Skeletal muscle satellite cell (primary cell): ENCODE results near the gene R3HDM4.

Source experiments
- H3K27me3 ChIP-seq: 2 replicates; pipeline ENCODE4 v1.7.0; 2013; ENCODE audit warnings: low read length; ENCODE audit not compliant: control insufficient read depth, insufficient read depth
- H3K36me3 ChIP-seq: 2 replicates; pipeline ENCODE4 v1.7.0; 2013; ENCODE audit warnings: mild to moderate bottlenecking, control low read depth, low read length; ENCODE audit not compliant: insufficient read depth
- H3K4me1 ChIP-seq: 2 replicates; pipeline ENCODE4 v1.7.0; 2013; ENCODE audit warnings: low read length; ENCODE audit not compliant: control insufficient read depth, insufficient read depth
- H3K4me2 ChIP-seq: 2 replicates; pipeline ENCODE4 v1.7.0; 2013; ENCODE audit warnings: mild to moderate bottlenecking, low read length
- H3K4me3 ChIP-seq: 2 replicates; pipeline ENCODE4 v1.7.0; 2013; ENCODE audit warnings: low read length
- H3K9ac ChIP-seq: 2 replicates; pipeline ENCODE4 v1.7.0; 2013; ENCODE audit warnings: mild to moderate bottlenecking, low read depth, low read length, moderate library complexity
- H3K9me3 ChIP-seq: replicated peaks from 2 replicates; pipeline ENCODE4 v1.7.0; 2013; ENCODE audit warnings: mild to moderate bottlenecking, control low read depth, low read length

Gene R3HDM4

DNA sequence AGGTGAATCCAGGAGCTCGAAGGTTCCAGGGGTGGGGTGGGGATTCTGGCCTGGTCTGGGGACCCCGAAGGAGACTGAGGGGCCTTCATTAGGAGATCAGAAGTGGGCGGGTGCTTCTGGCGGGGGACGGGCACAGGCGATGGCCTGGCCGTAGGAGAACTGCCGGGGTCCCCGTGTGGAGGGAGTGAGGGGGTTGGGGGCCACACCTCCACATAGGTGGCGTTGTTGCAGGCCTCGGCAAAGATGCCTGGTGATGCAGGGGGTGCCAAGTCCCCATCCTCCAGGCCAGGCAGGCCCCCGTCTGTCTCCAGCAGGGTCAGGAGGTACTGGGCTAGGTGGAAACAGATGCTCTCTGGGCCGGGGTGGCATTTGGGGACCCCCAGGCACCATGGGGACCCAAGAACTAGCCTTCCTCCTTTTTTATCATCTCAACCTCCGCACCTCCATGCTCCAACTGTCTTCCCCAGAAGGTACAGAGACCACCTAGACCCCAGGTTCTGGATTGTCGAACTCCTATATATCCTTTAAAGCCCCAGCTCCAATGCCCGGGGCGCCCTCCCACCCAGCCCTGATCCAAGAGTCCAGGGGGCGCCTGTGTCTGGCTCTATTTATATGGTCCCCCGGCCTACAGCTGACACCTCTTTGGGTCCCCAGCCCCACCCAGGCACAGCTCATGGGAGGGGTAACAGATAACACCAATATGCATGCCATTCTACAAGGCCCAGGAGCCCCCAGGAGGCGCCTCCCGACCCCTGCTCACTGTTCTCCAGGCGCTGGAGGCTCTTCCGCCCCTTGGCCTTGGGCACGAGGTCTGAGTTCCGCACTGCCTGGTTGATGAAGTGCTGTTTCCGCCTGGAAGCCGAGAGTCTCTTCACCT, 11.6 kb downstream of the R3HDM4 start:
- peaks cover 12% of the 10 kb centered on the region for H3K4me1 ChIP-seq
- no peak overlapping the region for H3K9ac ChIP-seq
- peaks cover 32% of the 10 kb centered on the region for H3K36me3 ChIP-seq

DNA sequence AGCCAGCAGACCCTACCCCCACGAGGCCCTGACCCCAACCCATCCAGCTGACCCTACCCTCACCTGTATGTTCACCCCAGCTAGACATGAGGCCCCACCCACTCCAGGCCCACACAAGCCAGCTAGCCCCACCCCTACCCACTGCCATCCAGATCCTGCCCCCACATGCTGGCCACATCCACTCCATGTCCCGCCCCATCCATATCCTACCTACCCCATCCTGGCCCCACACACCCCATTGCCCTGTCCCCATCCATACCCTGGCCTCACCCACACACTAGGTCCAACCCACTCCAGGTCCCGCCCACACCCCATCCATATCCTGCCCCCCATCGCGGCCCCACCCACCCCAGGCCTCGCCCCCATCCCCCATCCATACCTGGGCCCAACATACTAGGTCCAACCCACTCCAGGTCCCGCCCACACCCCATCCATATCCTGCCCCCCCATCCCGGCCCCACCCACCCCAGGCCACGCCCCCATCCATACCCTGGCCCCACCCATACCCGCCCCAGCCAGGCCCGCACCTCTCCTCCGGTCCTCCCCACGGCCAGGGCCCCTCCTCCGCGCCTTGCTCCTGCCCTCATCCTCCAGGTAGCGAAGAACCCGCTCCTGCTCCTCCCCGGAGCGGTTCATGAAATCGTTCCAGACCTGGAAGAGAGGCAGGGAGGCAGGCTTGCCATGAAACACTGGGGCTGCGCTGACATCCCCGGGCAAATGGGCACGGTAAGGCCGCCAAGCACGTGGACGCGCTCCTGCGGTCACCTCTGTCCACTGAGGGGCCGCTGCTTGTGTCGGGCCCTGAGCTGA, 12.5 kb downstream of the R3HDM4 start:
- Histone ChIP-seq H3K4me2 (no peak overlapping the region), H3K4me3 (no peak overlapping the region), H3K36me3 (peaks cover 32% of the 10 kb centered on the region), H3K9me3 (no peaks in the 10 kb centered on the region), H3K27me3 (no peaks in the 10 kb centered on the region), H3K9ac (no peak overlapping the region), H3K4me1 (peaks cover 12% of the 10 kb centered on the region)

More for the DNA sequence above, 11.6 kb downstream of the R3HDM4 start:
- Histone ChIP-seq H3K4me3 (no peak overlapping the region), H3K27me3 (no peaks in the 10 kb centered on the region), H3K4me2 (no peak overlapping the region), H3K9me3 (no peaks in the 10 kb centered on the region)

DNA sequence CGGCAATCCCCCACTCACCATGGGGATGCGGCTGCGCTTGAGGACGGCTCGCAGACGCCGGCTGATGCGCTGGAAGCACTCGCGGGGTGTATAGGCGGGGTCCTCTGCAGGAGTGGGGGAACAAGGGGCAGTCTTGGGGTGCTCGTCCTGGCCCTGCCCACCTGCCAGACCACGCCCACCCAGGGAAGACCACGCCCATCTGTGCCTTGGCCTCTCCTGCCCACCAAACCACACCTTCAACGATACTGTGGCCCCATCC, 13.0 kb downstream of the R3HDM4 start:
- Histone ChIP-seq H3K4me2 (no peak overlapping the region), H3K9me3 (no peaks in the 10 kb centered on the region), H3K9ac (no peak overlapping the region), H3K36me3 (peaks cover 32% of the 10 kb centered on the region), H3K27me3 (no peaks in the 10 kb centered on the region), H3K4me1 (peaks cover 12% of the 10 kb centered on the region), H3K4me3 (no peak overlapping the region)

DNA sequence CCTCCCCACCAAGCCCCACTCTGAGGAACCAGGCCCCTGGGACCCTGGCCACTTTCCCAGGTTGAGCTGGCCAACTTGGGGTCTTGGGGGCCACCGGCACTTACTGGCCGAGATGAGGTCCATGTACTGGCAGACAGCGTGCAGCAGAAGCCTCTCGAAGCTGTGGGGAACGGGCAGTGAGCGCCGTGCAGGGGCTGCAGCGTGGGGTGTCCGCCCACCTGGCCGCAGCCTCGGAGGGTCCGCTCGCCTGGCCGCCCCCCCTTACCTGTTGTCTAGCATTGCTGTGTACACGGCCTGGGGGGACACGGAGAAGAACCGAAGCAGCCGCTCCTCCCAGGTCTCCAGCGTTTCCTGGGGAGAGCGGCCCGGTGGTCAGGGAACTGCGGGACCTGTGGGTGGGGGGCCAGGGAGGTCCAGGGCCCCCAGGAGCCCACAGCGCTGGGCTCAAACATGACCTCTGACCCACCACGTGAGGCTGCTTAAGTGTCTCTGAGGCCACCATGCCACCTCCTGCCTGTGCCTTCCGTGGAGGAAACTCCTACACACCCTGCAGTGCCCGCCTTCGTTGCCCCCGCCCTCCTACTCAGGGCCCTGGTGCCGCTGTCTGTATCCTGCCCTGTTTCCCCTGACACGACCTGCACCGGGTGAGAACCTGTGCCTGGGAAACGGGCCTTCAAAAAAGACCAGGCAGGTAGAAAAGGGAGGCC, 13.5 kb downstream of the R3HDM4 start:
- Histone ChIP-seq H3K4me1 (peaks cover 12% of the 10 kb centered on the region), H3K9me3 (no peaks in the 10 kb centered on the region), H3K27me3 (no peaks in the 10 kb centered on the region), H3K4me3 (no peak overlapping the region), H3K4me2 (no peak overlapping the region), H3K9ac (no peak overlapping the region), H3K36me3 (peaks cover 32% of the 10 kb centered on the region)

DNA sequence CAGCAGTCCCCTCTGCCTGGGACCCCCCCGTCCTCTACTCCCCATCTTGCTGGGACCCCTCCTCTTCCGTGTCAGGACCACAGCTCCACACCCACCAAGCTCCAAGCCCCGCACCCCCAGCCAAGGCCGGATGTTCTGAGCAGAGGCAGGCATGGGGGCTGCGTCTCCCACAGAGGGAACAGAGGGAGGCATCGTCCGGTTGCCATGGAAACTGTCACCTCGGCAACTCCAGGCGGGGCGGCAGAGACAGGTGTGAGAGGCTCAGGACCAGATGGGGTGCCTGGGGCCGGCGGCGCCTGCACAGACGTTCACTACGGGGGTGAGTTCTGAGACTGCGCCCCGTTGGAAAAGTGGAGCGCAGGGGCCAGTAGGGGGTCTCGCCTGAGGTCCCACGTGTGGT, 14.4 kb downstream of the R3HDM4 start:
- no peak overlapping the region for H3K4me2 ChIP-seq
- no peak overlapping the region for H3K4me3 ChIP-seq
- H3K4me1 ChIP-seq = peaks cover 12% of the 10 kb centered on the region
- H3K9ac ChIP-seq = no peak overlapping the region
- H3K27me3 ChIP-seq = no peaks in the 10 kb centered on the region
- no peaks in the 10 kb centered on the region for H3K9me3 ChIP-seq
- H3K36me3 ChIP-seq = peaks cover 32% of the 10 kb centered on the region

DNA sequence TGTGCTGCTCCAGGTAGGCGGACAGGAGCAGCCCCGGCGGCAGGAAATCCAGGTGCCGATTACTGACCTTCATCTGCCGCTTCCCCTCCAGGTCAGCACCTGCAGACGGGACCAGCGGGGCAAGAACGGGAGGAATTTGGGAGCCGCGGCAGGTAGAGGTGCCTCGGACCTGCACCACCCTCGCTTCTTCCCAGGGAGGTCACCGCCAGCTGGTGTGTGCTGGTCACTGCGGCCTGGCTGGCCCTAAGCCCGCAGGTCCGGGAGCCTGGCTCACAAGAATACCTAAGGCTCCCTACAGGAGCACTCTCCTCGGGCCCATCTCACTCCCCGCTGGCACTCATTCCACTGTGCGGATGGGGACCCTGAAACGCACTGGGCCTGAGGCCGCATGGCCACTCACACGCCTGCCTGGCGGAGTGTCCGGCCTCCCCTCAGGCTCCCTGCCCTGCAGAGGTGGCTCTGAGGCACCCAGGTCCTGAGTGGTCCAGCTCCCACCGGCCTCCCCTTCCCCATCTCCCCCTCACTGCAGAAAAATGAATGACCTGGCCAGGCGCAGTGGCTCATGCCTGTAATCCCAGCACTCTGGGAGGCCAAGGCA, 15.5 kb downstream of the R3HDM4 start:
- no peaks in the 10 kb centered on the region for H3K9me3 ChIP-seq
- peaks cover 32% of the 10 kb centered on the region for H3K36me3 ChIP-seq
- no peaks in the 10 kb centered on the region for H3K27me3 ChIP-seq
- H3K4me2 ChIP-seq = no peak overlapping the region
- H3K4me1 ChIP-seq = peaks cover 2% of the 10 kb centered on the region
- no peak overlapping the region for H3K9ac ChIP-seq
- no peak overlapping the region for H3K4me3 ChIP-seq

DNA sequence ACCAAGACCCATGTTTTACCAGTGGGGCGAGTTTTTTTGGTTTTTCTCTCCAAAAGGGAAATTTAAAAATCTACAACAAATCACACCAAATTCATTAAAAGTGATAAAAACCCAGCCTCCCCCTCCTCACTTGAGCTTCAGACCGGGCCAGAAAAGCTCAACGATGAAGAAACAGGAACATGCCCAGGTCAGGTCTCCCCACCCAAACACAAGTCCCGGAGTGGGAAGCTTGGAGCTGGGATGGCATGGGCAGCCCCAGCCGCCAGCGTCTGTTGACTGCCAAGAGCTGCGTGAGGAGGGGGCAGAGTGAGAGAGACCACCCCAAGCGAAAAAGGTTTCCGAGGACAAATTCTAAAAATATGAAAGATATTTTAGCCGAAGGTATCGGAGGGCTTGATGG, 16.0 kb downstream of the R3HDM4 start:
- Histone ChIP-seq H3K4me3 (no peak overlapping the region), H3K9ac (no peak overlapping the region), H3K36me3 (peaks cover 30% of the 10 kb centered on the region), H3K4me1 (no peaks in the 10 kb centered on the region), H3K9me3 (no peaks in the 10 kb centered on the region), H3K4me2 (no peak overlapping the region), H3K27me3 (no peaks in the 10 kb centered on the region)

DNA sequence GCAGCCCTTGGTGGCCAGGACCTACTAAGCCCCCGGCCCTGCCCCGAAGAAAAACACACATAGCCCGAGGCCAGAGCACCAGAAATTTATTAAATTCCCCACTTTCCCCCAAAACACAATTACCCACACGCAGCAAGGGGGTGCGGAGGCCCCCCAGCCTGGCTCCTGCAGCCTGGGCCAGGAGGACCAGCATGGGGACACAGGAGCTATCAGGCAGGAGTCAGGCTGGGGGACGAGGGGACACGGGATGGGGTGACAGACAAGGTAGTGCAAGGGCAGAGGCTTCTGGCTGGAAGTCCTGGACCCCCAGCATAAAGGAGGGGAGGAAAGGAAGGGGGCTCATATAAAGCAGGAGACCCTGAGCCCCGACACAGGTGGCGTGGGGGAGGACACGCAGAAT, 16.6 kb downstream of the R3HDM4 start:
- H3K36me3 ChIP-seq = peaks cover 26% of the 10 kb centered on the region
- no peaks in the 10 kb centered on the region for H3K4me1 ChIP-seq
- H3K4me3 ChIP-seq = no peak overlapping the region

DNA sequence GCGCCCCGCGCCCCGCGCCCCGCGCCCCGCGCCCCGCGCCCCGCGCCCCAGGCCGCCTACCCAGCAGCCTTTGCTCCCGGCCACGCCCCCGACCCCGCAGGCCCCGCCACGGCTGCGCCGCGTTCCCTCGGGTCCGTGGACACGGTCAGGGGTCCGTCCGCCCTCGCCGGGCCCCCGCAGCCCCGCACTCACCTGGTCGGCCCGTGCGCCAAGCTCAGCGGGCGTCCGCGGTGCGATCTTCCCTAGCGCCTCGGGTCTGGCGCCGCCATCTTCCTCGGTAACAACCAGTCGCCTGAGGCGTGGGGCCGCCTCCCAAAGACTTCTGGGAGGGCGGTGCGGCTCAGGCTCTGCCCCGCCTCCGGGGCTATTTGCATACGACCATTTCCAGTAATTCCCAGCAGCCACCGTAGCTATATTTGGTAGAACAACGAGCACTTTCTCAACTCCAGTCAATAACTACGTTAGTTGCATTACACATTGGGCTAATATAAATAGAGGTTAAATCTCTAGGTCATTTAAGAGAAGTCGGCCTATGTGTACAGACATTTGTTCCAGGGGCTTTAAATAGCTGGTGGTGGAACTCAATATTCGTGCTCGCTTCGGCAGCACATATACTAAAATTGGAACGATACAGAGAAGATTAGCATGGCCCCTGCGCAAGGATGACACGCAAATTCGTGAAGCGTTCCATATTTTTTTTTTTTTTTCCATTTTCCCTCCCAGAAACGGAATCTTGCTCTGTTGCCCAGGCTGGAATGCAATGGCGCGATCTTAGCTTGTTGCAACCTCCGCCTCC, 19.9 kb downstream of the R3HDM4 start, which contains the start of the genes MED16 and RNU6-9:
Gene MED16 (minus strand): TSS at position 294 of the 796 bp plus-strand sequence. CDS start 2,056 bp downstream, outside the sequence.
Gene RNU6-9 (plus strand): TSS at position 591 of the 796 bp plus-strand sequence.
- no peaks in the 10 kb centered on the region for H3K9me3 ChIP-seq
- H3K4me3 ChIP-seq = peak within 1 kb of the TSS; percentile 90
- peak within 1 kb of the TSS; percentile 90 for H3K9ac ChIP-seq
- H3K36me3 ChIP-seq = peaks cover 31% of the 10 kb centered on the region
- peak within 1 kb of the TSS; percentile 97 for H3K4me2 ChIP-seq
- H3K4me1 ChIP-seq = no peaks in the 10 kb centered on the region
- no peaks in the 10 kb centered on the region for H3K27me3 ChIP-seq

More for the DNA sequence above, 16.6 kb downstream of the R3HDM4 start:
- no peaks in the 10 kb centered on the region for H3K9me3 ChIP-seq
- no peaks in the 10 kb centered on the region for H3K27me3 ChIP-seq
- H3K4me2 ChIP-seq = no peak overlapping the region
- H3K9ac ChIP-seq = no peak overlapping the region

DNA sequence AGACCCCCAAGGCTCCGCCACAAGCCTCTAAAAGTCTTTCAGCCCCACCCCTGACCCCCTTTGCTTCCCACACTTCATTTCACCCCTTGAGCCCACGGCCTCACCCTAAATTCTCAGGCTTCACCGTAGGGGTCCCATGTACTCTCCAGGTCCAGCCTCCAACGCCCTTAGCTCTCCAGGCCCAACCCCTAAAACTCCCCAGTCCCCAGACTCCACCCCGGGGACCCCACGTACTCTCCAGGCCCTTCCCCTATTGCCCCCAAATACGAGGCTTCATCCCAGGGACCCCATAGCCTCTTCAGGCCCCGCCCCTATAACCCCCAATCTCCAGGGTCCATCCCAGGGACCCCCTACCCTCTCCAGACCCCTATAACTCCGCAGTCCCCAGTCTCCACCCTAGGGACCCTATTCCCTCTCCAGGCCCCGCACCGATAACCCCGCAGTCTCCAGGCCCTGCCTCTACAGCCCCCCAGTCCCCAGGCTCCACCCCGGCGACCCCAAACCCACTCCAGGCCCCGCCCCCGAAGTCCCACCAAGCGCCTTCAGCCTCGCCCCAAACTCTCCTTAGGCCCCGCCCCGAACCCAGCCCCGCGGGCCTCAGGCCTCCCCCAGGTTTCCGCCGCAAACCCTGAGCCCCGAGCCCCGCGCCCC, 20.7 kb downstream of the R3HDM4 start:
- Histone ChIP-seq H3K4me3 (peak overlapping the region; percentile 90), H3K9me3 (no peaks in the 10 kb centered on the region), H3K4me1 (no peaks in the 10 kb centered on the region), H3K27me3 (no peaks in the 10 kb centered on the region), H3K9ac (peak overlapping the region; percentile 81), H3K4me2 (peak overlapping the region; percentile 97), H3K36me3 (peaks cover 28% of the 10 kb centered on the region)
